Right ventricle myocardium inferior (tissue), 1 donor: ENCODE results near the gene GLS. TPM values are rescaled to one million over a fixed set of nuclear protein-coding genes. Genes with fewer than 3 reads are reported as not detected.
A peak's percentile ranks its signal among the peaks of the same experiment; 100 is the strongest.
"Not testable (repeated sequence)": the region's sequence is repeated elsewhere in the genome, so short reads cannot be mapped to it uniquely, and the experiment has no call there.

Experiments used
- ATAC-seq: fragments of 200-7000 bp; cut with Tn5 transposase; one replicate; pipeline ENCODE4 v1.9.1; 2020; ENCODE audit warnings: mild to moderate bottlenecking, moderate library complexity
- DNase-seq: peaks from one replicate; pipeline ENCODE4 v3.0.0; 2021; ENCODE audit errors: missing footprints
- intact Hi-C: fragments of 100-400 bp; cut with DNase I; formaldehyde crosslinking; loops from one replicate; pipeline ENCODE4 v1.11.0; 2022
- total RNA-seq: library from RNA; stranded (reverse); fragmentation: NEBNext Ultra II Directional; extraction: Animal tissue kit (Norgen Biotek cat#: 25700); gene quantifications from one replicate; pipeline ENCODE4 v1.2.1, GENCODE V29; 2021
- donor health status: DM: no; HTN: yes; CAD: no; lungs with severe emphysema.

Gene GLS
- total RNA-seq, 1 donor from 2014 or later, result 44.8 TPM

- ATAC-seq, result no peak
- DNase-seq, result no peak
- intact Hi-C loops, result no loop called here
These were observed 97.9 kb downstream of the GLS start for GRCh38 chr2:190978389-190979053.

- DNase-seq, result peak; percentile 77
- intact Hi-C loops, result loop anchor here (2.0 kb wide), 1 partner anchor 35 kb away; the partner anchor contains the start of gene STAT1
- ATAC-seq, result peak; percentile 95
These were observed 99.4 kb downstream of the GLS start for GRCh38 chr2:190979906-190980629.

GRCh38 chr2:190980630-190981209 lies 100.1 kb downstream of the GLS start:
- intact Hi-C loops, result loop anchor here (2.0 kb wide), 1 partner anchor 34 kb away; the partner anchor contains the start of gene STAT1
- ATAC-seq, result no peak

GRCh38 chr2:190981333-190981732 lies 100.7 kb downstream of the GLS start:
- DNase-seq (no peak), ATAC-seq (no peak)
- intact Hi-C loops, result loop anchor here (2.0 kb wide), 1 partner anchor 33 kb away; the partner anchor contains the start of gene STAT1

More at GRCh38 chr2:190980630-190981209, 100.1 kb downstream of the GLS start:
- DNase-seq, result no peak

GRCh38 chr2:190981733-190982132 lies 101.1 kb downstream of the GLS start:
- intact Hi-C loops, result loop anchor here (2.0 kb wide), 1 partner anchor 33 kb away; the partner anchor contains the start of gene STAT1

GRCh38 chr2:190982262-190983034 lies 101.8 kb downstream of the GLS start:
- no peak for ATAC-seq
- no peak for DNase-seq
- intact Hi-C loops, result no loop called here

More at GRCh38 chr2:190981733-190982132, 101.1 kb downstream of the GLS start:
- no peak for DNase-seq
- ATAC-seq, result no peak

- DNase-seq, result no peak
- no peak for ATAC-seq
- intact Hi-C loops, result no loop called here
These were observed 104.0 kb downstream of the GLS start for GRCh38 chr2:190984595-190984994.

- no peak for ATAC-seq
- DNase-seq, result no peak
- intact Hi-C loops, result no loop called here
These were observed 105.8 kb downstream of the GLS start for GRCh38 chr2:190986221-190986953.

GRCh38 chr2:190987116-190987515 lies 106.5 kb downstream of the GLS start:
- intact Hi-C loops, result no loop called here
- ATAC-seq, result no peak

GRCh38 chr2:190987938-190988337 lies 107.3 kb downstream of the GLS start:
- ATAC-seq (no peak), DNase-seq (no peak)
- intact Hi-C loops, result no loop called here

More at GRCh38 chr2:190987116-190987515, 106.5 kb downstream of the GLS start:
- DNase-seq, result no peak

GRCh38 chr2:190988910-190989309 lies 108.3 kb downstream of the GLS start:
- ATAC-seq, result no peak
- intact Hi-C loops, result no loop called here

GRCh38 chr2:190990132-190990531 lies 109.5 kb downstream of the GLS start:
- intact Hi-C loops, result no loop called here
- DNase-seq, result no peak
- ATAC-seq, result no peak

More at GRCh38 chr2:190988910-190989309, 108.3 kb downstream of the GLS start:
- no peak for DNase-seq

GRCh38 chr2:190993292-190993643 lies 112.6 kb downstream of the GLS start:
- ATAC-seq (no peak), DNase-seq (no peak)
- intact Hi-C loops, result no loop called here

- intact Hi-C loops, result no loop called here
- no peak for ATAC-seq
- DNase-seq, result no peak
These were observed 113.5 kb downstream of the GLS start for GRCh38 chr2:190994148-190994547.

- intact Hi-C loops, DNase-seq, ATAC-seq: not testable (repeated sequence)
These were observed 114.7 kb downstream of the GLS start for GRCh38 chr2:190995315-190995714.

GRCh38 chr2:190996338-190996946 lies 115.8 kb downstream of the GLS start:
- peak; percentile 69 for DNase-seq
- intact Hi-C loops, result no loop called here
- ATAC-seq, result no peak

- ATAC-seq (peak; percentile 52), DNase-seq (no peak)
- intact Hi-C loops, result no loop called here
These were observed 116.3 kb downstream of the GLS start for GRCh38 chr2:190996947-190997346.
